Activated CD4-positive, CD25-positive, alpha-beta regulatory T cell treated with anti-CD3 and anti-CD28 coated beads, Interleukin-2, amount 50 U/mL, for 16 hours (primary cell): Measurements from ENCODE around the gene ENKD1.

Experiments used
- DNase-seq: peaks from one replicate; pipeline ENCODE4 v3.0.0-alpha.2; 2020; ENCODE audit warnings: low read depth, low spot score

Gene ENKD1

DNA sequence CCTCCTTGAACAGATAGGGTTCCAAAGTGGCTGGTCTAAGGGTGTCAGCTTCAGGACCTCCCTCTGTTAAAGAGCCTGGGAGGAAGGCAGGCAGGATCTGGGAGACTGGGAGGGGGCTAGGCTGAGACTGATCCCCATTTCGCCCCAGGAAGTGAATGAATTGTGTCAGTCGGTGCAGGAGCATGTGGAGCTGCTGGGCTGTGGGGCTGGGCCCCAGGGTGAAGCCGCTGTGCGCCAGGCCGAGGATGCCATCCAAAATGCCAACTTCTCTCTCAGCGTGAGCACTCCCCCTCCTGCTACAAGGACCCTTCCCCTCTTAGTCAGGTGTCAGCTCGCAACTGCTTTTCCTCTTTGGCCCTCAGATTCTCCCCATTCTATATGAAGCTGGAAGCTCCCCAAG lies 15.5 kb downstream of the ENKD1 start:
- no peak for DNase-seq

DNA sequence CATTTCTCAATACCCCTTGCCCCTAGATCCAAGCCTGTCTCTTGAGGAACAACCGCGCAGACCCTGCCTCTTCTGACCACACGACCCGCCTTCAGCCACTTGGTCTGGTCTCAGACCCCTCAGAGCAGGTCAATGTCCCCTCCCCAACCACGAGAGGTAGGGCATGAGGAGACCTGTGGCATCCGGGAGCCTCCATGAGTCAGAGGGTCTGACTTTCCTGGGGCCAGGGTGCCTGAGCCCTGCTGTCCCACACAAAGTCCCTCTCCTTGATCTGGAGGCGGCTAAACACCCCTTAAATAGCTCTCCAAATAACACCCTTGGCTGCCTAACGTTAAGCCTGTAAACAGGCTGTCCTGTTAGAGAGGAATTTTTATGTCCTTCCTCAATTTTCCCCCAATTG lies 16.5 kb downstream of the ENKD1 start:
- no peak for DNase-seq

DNA sequence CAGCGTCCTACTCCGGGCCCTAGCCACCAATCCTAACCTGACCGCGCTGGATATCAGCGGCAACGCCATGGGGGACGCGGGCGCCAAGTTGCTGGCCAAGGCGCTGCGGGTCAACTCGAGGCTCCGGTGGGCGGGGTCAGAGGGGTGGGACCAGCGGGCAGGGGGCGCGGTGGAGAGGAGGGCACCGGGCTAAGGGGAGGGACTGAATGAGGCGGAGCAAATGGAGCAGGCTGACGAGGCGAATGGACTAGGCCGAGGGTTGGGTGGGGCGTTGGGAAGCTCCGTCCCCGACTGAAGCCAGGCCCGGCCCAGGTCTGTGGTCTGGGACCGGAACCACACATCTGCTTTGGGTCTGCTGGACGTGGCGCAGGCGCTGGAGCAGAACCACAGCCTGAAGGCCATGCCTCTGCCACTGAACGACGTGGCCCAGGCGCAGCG lies 17.0 kb downstream of the ENKD1 start:
- no peak for DNase-seq

DNA sequence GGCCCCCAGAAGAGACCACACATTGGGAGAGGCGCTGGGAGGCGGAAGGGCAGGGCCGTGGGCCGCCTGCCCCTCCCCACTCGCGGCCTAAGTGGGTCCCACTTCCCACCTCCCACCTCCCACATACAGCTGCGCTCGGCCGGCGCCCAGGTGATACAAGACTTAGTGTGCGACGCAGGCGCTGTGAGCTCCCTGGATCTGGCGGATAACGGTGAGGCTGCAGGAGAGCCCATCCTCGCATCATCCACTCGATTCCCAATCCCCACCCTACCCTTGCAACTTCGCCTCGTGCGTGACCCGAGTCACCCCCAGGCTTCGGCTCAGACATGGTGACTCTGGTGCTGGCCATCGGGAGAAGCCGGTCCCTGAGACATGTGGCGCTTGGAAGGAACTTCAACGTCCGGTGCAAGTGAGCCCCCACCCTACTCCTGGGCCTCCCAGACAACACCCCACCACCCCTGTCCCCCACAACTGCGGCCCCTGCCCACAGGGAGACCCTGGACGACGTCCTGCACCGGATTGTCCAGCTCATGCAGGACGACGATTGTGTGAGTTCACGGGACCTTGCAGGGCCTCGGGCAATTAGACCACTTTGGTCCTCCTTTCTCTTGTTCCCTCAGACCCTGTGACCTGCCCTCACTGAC lies 17.7 kb downstream of the ENKD1 start:
- no peak for DNase-seq

- DNase-seq, result no peak
Measured at GRCh38 chr16:67648088-67648763, 18.3 kb downstream of the ENKD1 start.

GRCh38 chr16:67647681-67648080 lies 18.9 kb downstream of the ENKD1 start:
- DNase-seq, result no peak

DNA sequence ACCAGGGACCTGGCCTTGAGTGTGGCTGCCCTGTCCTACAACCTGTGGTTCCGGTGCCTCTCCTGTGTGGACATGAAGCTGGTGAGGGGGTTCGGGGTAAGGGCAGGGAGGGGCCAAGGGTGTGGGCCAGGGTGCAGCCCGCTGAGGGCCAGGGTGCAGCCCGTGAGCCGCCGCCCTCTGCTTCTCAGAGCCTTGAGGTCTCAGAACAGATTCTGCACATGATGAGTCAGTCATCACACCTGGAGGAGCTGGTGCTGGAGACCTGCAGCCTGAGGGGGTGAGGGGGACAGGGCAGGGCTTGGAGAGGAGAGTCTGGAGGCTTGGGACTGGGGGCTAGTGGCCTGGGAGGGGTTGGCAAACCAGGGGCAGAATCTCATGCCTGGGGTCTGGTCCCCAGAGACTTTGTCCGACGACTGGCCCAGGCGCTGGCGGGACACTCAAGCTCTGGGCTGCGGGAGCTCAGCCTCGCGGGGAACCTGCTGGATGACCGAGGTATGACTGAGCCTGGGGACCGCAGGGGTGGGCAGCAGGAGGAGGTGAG lies 19.4 kb downstream of the ENKD1 start:
- no peak for DNase-seq

DNA sequence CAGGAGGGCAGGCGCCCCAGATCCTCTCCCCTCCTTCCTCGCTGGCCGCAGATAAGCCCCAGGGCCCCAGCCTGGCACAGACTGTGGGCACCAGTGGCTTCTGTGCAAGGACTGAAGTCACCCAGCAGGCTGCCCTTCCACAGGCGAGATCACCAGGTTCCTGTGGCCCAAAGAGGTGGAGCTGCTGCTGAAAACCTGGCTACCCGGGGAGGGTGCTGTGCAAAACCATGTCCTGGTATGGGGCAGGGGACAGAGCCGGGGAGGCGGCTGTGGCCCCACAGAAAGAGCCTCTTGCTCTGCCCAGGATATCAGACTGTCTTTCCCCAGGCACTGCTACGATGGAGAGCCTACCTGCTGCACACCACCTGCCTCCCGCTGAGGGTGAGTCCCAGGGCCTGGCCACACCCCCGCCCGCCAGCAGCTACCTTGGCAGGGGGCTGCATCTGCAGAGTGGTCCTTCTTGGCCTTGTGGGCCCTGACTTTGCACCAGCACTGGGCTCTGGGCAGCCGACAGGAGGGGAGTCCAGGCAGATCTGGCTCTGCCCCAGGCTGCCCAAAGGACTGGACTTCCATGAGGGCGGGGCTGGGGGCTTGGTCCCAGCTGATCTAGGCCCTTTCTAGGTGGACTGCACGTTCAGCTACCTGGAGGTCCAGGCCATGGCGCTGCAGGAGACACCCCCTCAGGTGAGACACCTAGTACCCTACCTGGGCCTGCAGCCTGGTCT lies 21.0 kb downstream of the ENKD1 start:
- no peak for DNase-seq

DNA sequence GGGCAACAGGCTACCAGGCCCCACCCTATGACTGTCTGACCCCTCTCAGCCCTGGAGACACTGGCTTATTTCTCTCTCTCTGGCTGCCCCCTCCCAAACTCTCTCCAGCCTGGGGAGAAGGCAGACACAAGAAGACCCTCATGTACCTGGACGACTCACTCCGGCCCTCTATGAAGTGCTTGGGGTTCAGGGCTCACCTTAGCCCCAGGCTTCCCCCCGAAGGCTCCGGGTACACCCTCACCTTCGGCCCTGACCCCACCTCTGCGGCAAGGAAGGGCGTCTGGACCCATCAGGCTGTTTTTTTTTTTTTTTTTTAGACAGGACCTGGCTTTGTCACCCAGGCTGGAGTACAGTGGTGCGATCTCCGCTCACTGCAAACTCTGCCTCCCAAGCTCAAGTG lies 22.5 kb downstream of the ENKD1 start:
- no peak for DNase-seq

- no peak for DNase-seq
Measured at GRCh38 chr16:67641779-67642708, 24.5 kb downstream of the ENKD1 start.

- DNase-seq, result no peak
Measured at GRCh38 chr16:67637625-67638024, 28.9 kb downstream of the ENKD1 start.

DNA sequence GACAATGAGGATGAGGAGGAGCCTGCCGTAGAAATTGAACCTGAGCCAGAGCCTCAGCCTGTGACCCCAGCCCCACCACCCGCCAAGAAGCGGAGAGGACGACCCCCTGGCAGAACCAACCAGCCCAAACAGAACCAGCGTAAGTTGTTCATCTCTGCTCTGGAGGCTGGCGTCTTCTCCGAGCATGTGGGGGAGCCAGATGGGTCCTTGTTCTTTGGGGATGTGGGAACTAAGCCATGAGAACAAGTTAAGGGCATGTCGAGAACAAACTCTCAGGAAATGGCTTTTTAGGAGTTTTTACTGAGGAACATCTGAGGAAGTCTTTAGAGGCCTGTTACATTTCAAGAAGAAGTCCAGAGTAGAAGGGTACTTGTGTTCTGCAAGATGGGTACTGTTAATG lies 29.8 kb downstream of the ENKD1 start:
- no peak for DNase-seq

DNA sequence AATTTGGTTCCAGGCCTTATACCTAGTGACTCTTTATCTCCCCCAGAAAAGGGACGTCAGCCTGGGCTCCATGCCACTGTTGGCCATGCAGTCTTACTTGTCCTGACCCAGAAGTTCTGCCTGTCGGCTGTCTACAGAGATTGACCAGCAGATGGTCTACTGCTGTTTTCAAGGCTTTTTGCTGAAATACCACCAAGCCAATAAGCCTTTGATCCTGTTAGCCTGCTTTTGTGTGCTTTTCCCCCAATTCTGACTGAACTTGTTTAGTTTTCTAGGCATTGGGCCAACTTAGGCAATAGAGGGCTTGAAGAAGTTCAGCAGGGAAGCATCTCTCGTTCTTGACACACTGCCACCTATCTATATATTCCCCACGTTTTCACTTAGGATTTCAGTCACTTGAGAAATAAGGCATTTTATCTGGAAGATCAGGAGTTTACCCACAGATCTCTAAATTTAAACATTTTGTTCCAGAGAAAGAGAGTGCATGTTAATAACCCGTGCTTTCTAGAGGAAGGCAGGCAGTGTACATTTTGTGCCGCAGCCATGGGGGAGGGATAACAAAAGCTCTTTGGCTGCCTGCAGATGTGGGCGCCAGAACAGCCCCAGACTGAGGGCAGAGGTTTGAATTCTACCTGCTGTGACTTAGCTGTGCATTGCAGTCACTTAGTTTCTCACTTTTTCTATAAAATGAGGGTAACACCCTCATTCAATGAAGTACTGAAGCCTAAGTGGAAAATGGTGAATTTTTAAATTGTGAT lies 34.0 kb downstream of the ENKD1 start:
- no peak for DNase-seq

GRCh38 chr16:67628216-67628615 lies 38.3 kb downstream of the ENKD1 start:
- DNase-seq, result no peak

DNA sequence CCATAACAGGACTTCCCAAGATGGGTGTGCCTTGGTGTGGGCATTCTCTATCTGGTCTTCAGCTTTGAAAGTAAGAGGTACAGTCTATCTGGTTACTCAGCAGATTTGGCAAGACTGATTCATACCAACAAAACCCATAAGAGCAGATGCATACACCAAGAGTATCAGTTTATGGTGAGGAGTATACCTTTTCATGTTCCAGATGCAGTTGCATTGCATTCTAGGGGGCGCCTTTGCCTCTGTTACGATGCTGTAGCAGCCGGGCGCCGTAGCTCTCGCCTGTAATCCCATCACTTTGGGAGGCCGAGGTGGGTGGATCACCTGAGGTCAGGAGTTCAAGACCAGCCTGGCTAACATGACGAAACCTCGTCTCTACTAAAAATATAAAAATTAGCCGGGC lies 52.7 kb downstream of the ENKD1 start:
- DNase-seq, result no peak
